DND-41 (cell line): Measurements from ENCODE around the gene CARS1.
A peak's percentile ranks its signal among the peaks of the same experiment; 100 is the strongest.

ENCODE experiments used
- ATAC-seq: fragments of 200-7000 bp; cut with Tn5 transposase; 3 replicates; pipeline ENCODE4 v1.9.1; 2021; ENCODE audit warnings: low read depth; ENCODE audit not compliant: insufficient read depth
- DNase-seq: peaks from one replicate; pipeline ENCODE4 v3.0.0-alpha.2; 2020
- H2AFZ ChIP-seq: 2 replicates; pipeline ENCODE4 v1.6.0; 2012; ENCODE audit warnings: low read depth, low read length
- H3K27ac ChIP-seq: 2 replicates; pipeline ENCODE4 v1.5.1; 2012; ENCODE audit warnings: low read length, inconsistent platforms
- H3K27me3 ChIP-seq: fragments of 200-600 bp; sonication (generic); 2 replicates; pipeline ENCODE4 v1.6.0; 2012; ENCODE audit warnings: low read length, mild to moderate bottlenecking, inconsistent platforms; ENCODE audit not compliant: insufficient read depth, poor library complexity
- H3K36me3 ChIP-seq: 2 replicates; pipeline ENCODE4 v1.5.1; 2012; ENCODE audit warnings: low read length, inconsistent platforms; ENCODE audit not compliant: insufficient read depth
- H3K4me1 ChIP-seq: 2 replicates; pipeline ENCODE4 v1.5.1; 2012; ENCODE audit warnings: mild to moderate bottlenecking, low read length; ENCODE audit not compliant: insufficient read depth
- H3K4me2 ChIP-seq: 2 replicates; pipeline ENCODE4 v1.6.0; 2012; ENCODE audit warnings: mild to moderate bottlenecking, moderate library complexity, low read length, inconsistent platforms; ENCODE audit not compliant: insufficient read depth
- H3K4me3 ChIP-seq, 2 experiments: fragments of 200-600 bp in 1 of 2; shearing (Covaris generic) in 1 of 2; 2 replicates each; pipeline ENCODE4 v1.5.1; 2012 to 2016; ENCODE audit warnings: inconsistent platforms in 2 of 2, low read length in 2 of 2, mild to moderate bottlenecking in 2 of 2, low read depth in 1 of 2, moderate library complexity in 1 of 2
- H3K79me2 ChIP-seq: 2 replicates; pipeline ENCODE4 v1.6.0; 2012; ENCODE audit warnings: low read length, inconsistent platforms; ENCODE audit not compliant: insufficient read depth
- H3K9ac ChIP-seq: 2 replicates; pipeline ENCODE4 v1.6.0; 2012; ENCODE audit warnings: low read depth, mild to moderate bottlenecking, inconsistent platforms, low read length, moderate library complexity
- H3K9me3 ChIP-seq: 2 replicates; pipeline ENCODE4 v1.5.1; 2012; ENCODE audit warnings: low read length, moderate library complexity, mild to moderate bottlenecking, inconsistent platforms; ENCODE audit not compliant: insufficient read depth, severe bottlenecking
- H4K20me1 ChIP-seq: 2 replicates; pipeline ENCODE4 v1.6.0; 2012; ENCODE audit warnings: low read length; ENCODE audit not compliant: insufficient read depth
- CTCF ChIP-seq: IDR thresholded peaks from 2 replicates; pipeline ENCODE4 v1.5.1; 2012; ENCODE audit warnings: borderline replicate concordance, low read length, moderate library complexity, mild to moderate bottlenecking; ENCODE audit not compliant: poor library complexity, severe bottlenecking; ENCODE audit errors: extremely low read depth
- EZH2 ChIP-seq: IDR thresholded peaks from 3 replicates; pipeline ENCODE4 v1.6.1; 2012; ENCODE audit warnings: borderline replicate concordance, low read depth, mild to moderate bottlenecking, moderate library complexity, low read length, inconsistent platforms; ENCODE audit not compliant: severe bottlenecking

CARS1 gene

GRCh38 chr11:2955906-2956476 is 101.2 kb downstream of the CARS1 start:
- Histone ChIP-seq H3K4me3 (no peak overlapping the region), H3K27me3 (no peaks in the 10 kb centered on the region), H3K9ac (no peak overlapping the region), H3K36me3 (peaks cover 98% of the 10 kb centered on the region), H3K4me2 (no peak overlapping the region), H4K20me1 (peaks cover 30% of the 10 kb centered on the region), H3K9me3 (no peaks in the 10 kb centered on the region), H3K27ac (no peak overlapping the region), H2AFZ (no peak overlapping the region), H3K79me2 (peaks cover 26% of the 10 kb centered on the region), H3K4me1 (no peaks in the 10 kb centered on the region)
- TF ChIP-seq EZH2 (no peak), CTCF (peak; percentile 17)
- DNase-seq (no peak), ATAC-seq (0 out of 3 replicates have a peak, but pooled peaks have one; percentile 19)

GRCh38 chr11:2954263-2954662 is 103.0 kb downstream of the CARS1 start:
- no peaks in the 10 kb centered on the region for H3K9me3 ChIP-seq
- no peak overlapping the region for H3K4me2 ChIP-seq
- no peaks in the 10 kb centered on the region for H3K27me3 ChIP-seq
- no peak overlapping the region for H2AFZ ChIP-seq
- no peak for DNase-seq
- H3K79me2 ChIP-seq = peaks cover 12% of the 10 kb centered on the region
- H3K4me1 ChIP-seq = no peaks in the 10 kb centered on the region
- no peak for ATAC-seq
- no peak overlapping the region for H3K9ac ChIP-seq
- TF ChIP-seq CTCF = no peak
- no peak for TF ChIP-seq EZH2
- H3K36me3 ChIP-seq = peaks cover 98% of the 10 kb centered on the region
- peaks cover 25% of the 10 kb centered on the region; the same call in 1 of the 2 replicates for H4K20me1 ChIP-seq
- H3K27ac ChIP-seq = no peak overlapping the region
- H3K4me3 ChIP-seq = no peak overlapping the region

- Histone ChIP-seq H3K4me2 (no peak overlapping the region), H3K4me1 (no peaks in the 10 kb centered on the region), H3K27me3 (no peaks in the 10 kb centered on the region), H3K9ac (no peak overlapping the region), H3K4me3 (no peak overlapping the region), H3K27ac (no peak overlapping the region), H3K36me3 (peaks cover 99% of the 10 kb centered on the region), H2AFZ (no peak overlapping the region), H4K20me1 (peaks cover 31% of the 10 kb centered on the region; the same call in 1 of the 2 replicates), H3K9me3 (no peaks in the 10 kb centered on the region), H3K79me2 (peaks cover 7% of the 10 kb centered on the region)
- TF ChIP-seq EZH2 = no peak
- no peak for TF ChIP-seq CTCF
- no peak for ATAC-seq
- DNase-seq = no peak
Measured at GRCh38 chr11:2952290-2952689, 104.9 kb downstream of the CARS1 start.
